IMR-90 (cell line): ENCODE measurements around the gene PHC1. TPM values are rescaled to one million over a fixed set of nuclear protein-coding genes. Genes with fewer than 3 reads are reported as not detected.

Source experiments
- ATAC-seq: fragments of 200-7000 bp; cut with Tn5 transposase; 2 replicates; pipeline ENCODE4 v1.9.1; 2020; ENCODE audit warnings: low read depth, mild to moderate bottlenecking, moderate library complexity
- BruUV-seq: library from RNA; stranded (reverse); fragments of 400-500 nt; replicated peaks from 2 replicates; lab custom pipeline; 2021; lab: Mats Ljungman, UMichigan
- CTCF ChIA-PET: fragments of 300-600 bp; formaldehyde crosslinking; extraction: SDS; loops from one replicate; lab custom pipeline; 2021; ENCODE audit warnings: antibody characterized with exemption; lab: Yijun Ruan, JAX
- POLR2A ChIA-PET: fragments of 300-600 bp; sonication (Branson Sonifier 250); formaldehyde crosslinking; loops from one replicate; lab custom pipeline; 2022; ENCODE audit warnings: antibody characterized with exemption; ENCODE audit not compliant: unreplicated experiment; lab: Charles Lee
- DNase-seq: peaks from one replicate; pipeline ENCODE4 v3.0.0; 2013
- H2AFZ ChIP-seq: replicated peaks from 2 replicates; pipeline ENCODE3; 2013; ENCODE audit warnings: low read length, mild to moderate bottlenecking; ENCODE audit not compliant: poor library complexity
- H2AK5ac ChIP-seq: 2 replicates; pipeline ENCODE4 v1.6.1; 2013; ENCODE audit warnings: low read depth, low read length, inconsistent platforms
- H2AK9ac ChIP-seq: replicated peaks from 2 replicates; pipeline ENCODE3; 2013; ENCODE audit warnings: mild to moderate bottlenecking, low read depth, low read length, moderate library complexity; ENCODE audit not compliant: poor library complexity
- H2BK120ac ChIP-seq: 2 replicates; pipeline ENCODE4 v1.6.1; 2013; ENCODE audit warnings: low read depth, low read length, inconsistent platforms
- H2BK15ac ChIP-seq: 3 replicates; pipeline ENCODE4 v1.6.1; 2013; ENCODE audit warnings: low read depth, low read length, inconsistent platforms
- H2BK20ac ChIP-seq: 2 replicates; pipeline ENCODE4 v1.6.1; 2013; ENCODE audit warnings: low read depth, mild to moderate bottlenecking, inconsistent platforms, low read length, moderate library complexity
- H2BK5ac ChIP-seq: 2 replicates; pipeline ENCODE4 v1.6.1; 2013; ENCODE audit warnings: mild to moderate bottlenecking, low read depth, low read length, inconsistent platforms; ENCODE audit not compliant: poor library complexity, severe bottlenecking
- H3K14ac ChIP-seq: replicated peaks from 2 replicates; pipeline ENCODE4 v1.6.1; 2013; ENCODE audit warnings: low read depth, low read length, inconsistent platforms
- H3K18ac ChIP-seq: 2 replicates; pipeline ENCODE4 v1.6.1; 2013; ENCODE audit warnings: low read depth, low read length, control low read depth
- H3K23ac ChIP-seq: 2 replicates; pipeline ENCODE4 v1.6.1; 2013; ENCODE audit warnings: low read depth, low read length, inconsistent platforms
- H3K27ac ChIP-seq: 2 replicates; pipeline ENCODE4 v1.5.1; 2013; ENCODE audit warnings: mild to moderate bottlenecking, control low read depth, low read length; ENCODE audit not compliant: insufficient read depth
- H3K27me3 ChIP-seq: 2 replicates; pipeline ENCODE4 v1.6.1; 2013; ENCODE audit warnings: low read length; ENCODE audit not compliant: control insufficient read depth, insufficient read depth
- H3K36me3 ChIP-seq: 2 replicates; pipeline ENCODE4 v1.6.1; 2013; ENCODE audit warnings: low read length, mixed read lengths; ENCODE audit not compliant: control insufficient read depth, insufficient read depth
- H3K4ac ChIP-seq: 2 replicates; pipeline ENCODE4 v1.6.1; 2013; ENCODE audit warnings: low read depth, low read length, inconsistent platforms
- H3K4me1 ChIP-seq: 2 replicates; pipeline ENCODE4 v1.6.1; 2013; ENCODE audit warnings: low read length, mixed read lengths; ENCODE audit not compliant: control insufficient read depth, insufficient read depth
- H3K4me2 ChIP-seq: 2 replicates; pipeline ENCODE4 v1.6.1; 2013; ENCODE audit warnings: low read depth, mild to moderate bottlenecking, control low read depth, low read length, moderate library complexity
- H3K4me3 ChIP-seq: 2 replicates; pipeline ENCODE4 v1.5.1; 2013; ENCODE audit warnings: low read depth, mild to moderate bottlenecking, control low read depth, low read length, moderate library complexity; ENCODE audit not compliant: insufficient read depth
- H3K56ac ChIP-seq: 2 replicates; pipeline ENCODE4 v1.6.1; 2013; ENCODE audit warnings: low read length, inconsistent platforms; ENCODE audit not compliant: insufficient read depth; ENCODE audit errors: extremely low read depth
- H3K79me1 ChIP-seq, 2 experiments: 2 replicates each; pipeline ENCODE4 v1.6.1; 2013; ENCODE audit warnings: low read length in 2 of 2, inconsistent platforms in 1 of 2, low read depth in 1 of 2
- H3K9ac ChIP-seq: 2 replicates; pipeline ENCODE4 v1.6.1; 2013; ENCODE audit warnings: low read depth, low read length, control low read depth
- H3K9me1 ChIP-seq: 2 replicates; pipeline ENCODE4 v1.6.1; 2013; ENCODE audit warnings: low read length, inconsistent platforms; ENCODE audit not compliant: insufficient read depth
- H3K9me3 ChIP-seq: 2 replicates; pipeline ENCODE4 v1.6.1; 2013; ENCODE audit warnings: low read length; ENCODE audit not compliant: control insufficient read depth, insufficient read depth
- H4K20me1 ChIP-seq: 2 replicates; pipeline ENCODE4 v1.6.1; 2013; ENCODE audit warnings: low read length, inconsistent platforms; ENCODE audit not compliant: insufficient read depth
- H4K5ac ChIP-seq: 2 replicates; pipeline ENCODE4 v1.6.1; 2013; ENCODE audit warnings: mild to moderate bottlenecking, low read depth, low read length, control low read depth
- H4K8ac ChIP-seq, 2 experiments: 2 replicates each; pipeline ENCODE4 v1.6.1; 2013; ENCODE audit warnings: low read depth in 2 of 2, low read length in 2 of 2, control low read depth in 1 of 2, inconsistent platforms in 1 of 2
- H4K91ac ChIP-seq: 2 replicates; pipeline ENCODE4 v1.6.1; 2013; ENCODE audit warnings: low read depth, low read length, inconsistent platforms; ENCODE audit not compliant: insufficient read depth
- BHLHE40 ChIP-seq: fragments of 150-350 bp; IDR thresholded peaks from 2 replicates; pipeline ENCODE4 v1.6.1; 2016; ENCODE audit warnings: mild to moderate bottlenecking, low read depth, low read length
- CEBPB ChIP-seq: IDR thresholded peaks from 2 replicates; pipeline ENCODE4 v1.6.1; 2012; ENCODE audit warnings: low read depth, low read length, improper control_type of control experiment
- CHD1 ChIP-seq: IDR thresholded peaks from 2 replicates; pipeline ENCODE4 v1.6.1; 2012; ENCODE audit warnings: low read depth, low read length, improper control_type of control experiment
- FOS ChIP-seq: fragments of 150-350 bp; IDR thresholded peaks from 2 replicates; pipeline ENCODE4 v1.6.1; 2016; ENCODE audit warnings: low read depth, low read length
- MAFK ChIP-seq: IDR thresholded peaks from 2 replicates; pipeline ENCODE4 v1.6.1; 2012; ENCODE audit warnings: low read depth, low read length, improper control_type of control experiment
- MAZ ChIP-seq: IDR thresholded peaks from 2 replicates; pipeline ENCODE4 v1.6.1; 2012; ENCODE audit warnings: low read depth, mild to moderate bottlenecking, low read length, improper control_type of control experiment, moderate library complexity, borderline replicate concordance
- MXI1 ChIP-seq: IDR thresholded peaks from 2 replicates; pipeline ENCODE4 v1.6.1; 2012; ENCODE audit warnings: low read depth, mild to moderate bottlenecking, low read length, moderate library complexity, borderline replicate concordance
- NFE2L2 ChIP-seq: fragments of 150-350 bp; IDR thresholded peaks from 2 replicates; pipeline ENCODE4 v1.6.1; 2016; ENCODE audit warnings: low read depth, mild to moderate bottlenecking, low read length
- POLR2A ChIP-seq: IDR thresholded peaks from 2 replicates; pipeline ENCODE4 v1.6.1; 2012; ENCODE audit warnings: mild to moderate bottlenecking, low read depth, low read length
- RAD21 ChIP-seq: IDR thresholded peaks from 2 replicates; pipeline ENCODE4 v1.6.1; 2012; ENCODE audit warnings: low read length, improper control_type of control experiment
- RCOR1 ChIP-seq: IDR thresholded peaks from 2 replicates; pipeline ENCODE4 v1.6.1; 2012; ENCODE audit warnings: mild to moderate bottlenecking, low read length, improper control_type of control experiment; ENCODE audit not compliant: insufficient replicate concordance
- RFX5 ChIP-seq: IDR thresholded peaks from 2 replicates; pipeline ENCODE4 v1.8.0; 2012; ENCODE audit warnings: low read depth, mild to moderate bottlenecking, low read length, moderate library complexity
- SMC3 ChIP-seq: fragments of 150-350 bp; IDR thresholded peaks from 2 replicates; pipeline ENCODE4 v1.6.1; 2016; ENCODE audit warnings: low read depth, mild to moderate bottlenecking, antibody characterized with exemption, low read length, moderate library complexity
- WGBS, 2 experiments: methylation state at CpG; one replicate each; pipeline versions ENCODE4 v1.1.5 to v1.1.7; 2013; ENCODE audit warnings: missing lambda C conversion rate in 2 of 2; ENCODE audit not compliant: insufficient read length in 1 of 2; ENCODE audit errors: extremely low coverage in 2 of 2; 5-methylcytosine and 5-hydroxymethylcytosine counted together
- dilution Hi-C: fragments of 300-500 bp; cut with HindIII; formaldehyde crosslinking; loops from one replicate; pipeline ENCODE4 v1.14.3; 2018; ENCODE audit warnings: low sequenced_read_pairs; ENCODE audit not compliant: unreplicated experiment
- in situ Hi-C: fragments of 300-500 bp; cut with MboI; formaldehyde crosslinking; loops from 3 replicates; pipeline ENCODE4 v1.14.3; 2019; ENCODE audit warnings: low sequenced_read_pairs, inconsistent platforms, mixed read lengths
- intact Hi-C: fragments of 100-400 bp; cut with micrococcal nuclease; formaldehyde crosslinking; loops from 2 replicates; pipeline ENCODE4 v1.10.0; 2022
- polyA plus RNA-seq, 3 experiments: library from polyadenylated mRNA; depleted of rRNA; stranded (reverse); fragments of >200 nt; gene quantifications; 2 replicates each; pipeline ENCODE4 v1.2.3, GENCODE V29; 2012; ENCODE audit warnings: low replicate concordance in 1 of 3
- total RNA-seq: library from RNA; depleted of rRNA; stranded (reverse); fragments of >200 nt; gene quantifications from 2 replicates; pipeline ENCODE4 v1.2.3, GENCODE V29; 2012
- TF ChIP-seq, protein P1 (sequence below): fragments of 150-350 bp; IDR thresholded peaks from 2 replicates; pipeline ENCODE4 v1.6.1; 2016; ENCODE audit warnings: low read depth, mild to moderate bottlenecking, low read length, moderate library complexity, borderline replicate concordance
- TF ChIP-seq, protein P2 (sequence below): fragments of 150-350 bp; IDR thresholded peaks from 2 replicates; pipeline ENCODE4 v1.6.1; 2017; ENCODE audit warnings: mild to moderate bottlenecking, antibody characterized with exemption, low read length, low read depth

Gene PHC1
- total and polyA plus RNA-seq, 2 of the 4 experiments (the other 2 are of a cell fraction) = 9.1 to 23.1 TPM

DNA sequence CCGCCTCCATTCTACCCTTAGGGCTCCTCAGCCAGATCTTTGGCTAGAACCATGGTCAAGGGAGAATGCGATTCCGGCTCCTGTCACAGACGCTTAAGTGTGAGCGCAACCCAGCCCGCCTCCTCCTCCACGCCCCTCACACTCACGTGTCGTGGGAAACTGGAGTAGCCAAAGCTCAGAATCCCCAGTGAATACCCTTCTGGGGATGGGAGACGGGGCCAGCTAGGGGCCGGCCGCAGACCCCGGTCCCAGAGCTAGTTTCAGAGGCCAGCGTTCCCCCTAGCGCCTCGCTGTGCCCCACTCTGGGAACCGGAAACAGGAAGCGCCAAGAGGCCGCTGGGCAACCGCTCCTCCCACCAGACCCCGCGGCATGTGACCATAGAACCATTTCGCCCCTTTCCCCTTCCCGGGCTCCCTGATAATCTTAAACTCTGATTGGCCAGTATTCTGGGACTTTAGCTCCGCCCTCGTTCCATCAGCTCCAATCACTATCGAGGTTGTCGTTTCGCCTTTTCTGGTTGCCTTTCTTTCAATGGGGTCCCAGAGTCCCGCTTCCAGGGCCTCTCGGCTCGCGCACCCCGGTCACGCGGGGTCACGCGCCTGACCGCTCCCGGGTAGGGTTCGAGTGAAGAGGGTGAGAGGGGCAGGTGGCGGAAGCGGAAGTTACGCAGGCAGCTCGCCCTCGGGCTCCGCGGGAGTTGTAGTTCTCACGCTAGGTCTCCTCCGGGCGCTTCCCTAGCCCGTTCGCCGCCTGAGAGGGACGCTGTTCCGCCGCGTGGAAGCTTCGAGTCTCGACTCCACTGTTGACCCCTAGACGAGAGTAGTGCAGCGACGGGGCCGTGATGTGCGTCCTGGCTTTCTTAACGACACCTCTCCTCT is 35.3 kb downstream of the PHC1 start, which contains the start of gene M6PR:
Gene M6PR (minus strand): TSS at position 304 of the 879 bp plus-strand sequence. CDS start 3,241 bp downstream, outside the sequence.
- H2BK20ac ChIP-seq = peak within 1 kb of the TSS; percentile 45; the same call in 1 of the 2 replicates
- H4K20me1 ChIP-seq = peaks cover 18% of the 10 kb centered on the region; the same call in 1 of the 2 replicates
- peak within 1 kb of the TSS; percentile 98 for H2AFZ ChIP-seq
- no peaks in the 10 kb centered on the region for H3K9me3 ChIP-seq
- peak; percentile 94 for ATAC-seq
- peak within 1 kb of the TSS; percentile 93 for H2BK120ac ChIP-seq
- H2AK9ac ChIP-seq = peak within 1 kb of the TSS; percentile 93
- H2BK15ac ChIP-seq = peak within 1 kb of the TSS; percentile 79; the same call in 1 of the 3 replicates
- in situ Hi-C loops (no loop called here), intact Hi-C loops (loop anchor here (1.0 to 2.0 kb wide), 2 partner anchors 35 to 90 kb away; partner anchors contain the start of gene PHC1), dilution Hi-C loops (no loop called here)
- POLR2A ChIA-PET = interaction anchor here (0.8 kb wide), 1 partner anchor 53 kb away, joined by 3 read pairs; no protein-coding TSS in a partner anchor
- H3K79me1 ChIP-seq = peaks cover 9 to 37% of the 10 kb centered on the region in 2 experiments; a peak in 3 of 4 replicates
- H3K27me3 ChIP-seq = no peaks in the 10 kb centered on the region
- H2BK5ac ChIP-seq = peak within 1 kb of the TSS; percentile 85
- H3K4me1 ChIP-seq = no peaks in the 10 kb centered on the region
- BruUV-seq = no TSS peak
- peak within 1 kb of the TSS; percentile 84 for H3K4me2 ChIP-seq
- H4K8ac ChIP-seq = peak within 1 kb of the TSS; percentile 69 to 92
- peak within 1 kb of the TSS; percentile 77 for H3K27ac ChIP-seq
- peak within 1 kb of the TSS; percentile 85 for H3K9ac ChIP-seq
- CTCF ChIA-PET = interaction anchor here (0.7 to 1.5 kb wide), 8 partner anchors 9 to 340 kb away, joined by 3 to 8 read pairs (median 3); no protein-coding TSS in a partner anchor
- peak within 1 kb of the TSS; percentile 88 for H3K4ac ChIP-seq
- 0 out of 2 replicates have a peak within 1 kb of the TSS, but pooled peaks have one; percentile 30 for H2AK5ac ChIP-seq
- H3K4me3 ChIP-seq = peak within 1 kb of the TSS; percentile 64
- peak within 1 kb of the TSS; percentile 70 for H4K5ac ChIP-seq
- H3K56ac ChIP-seq = peak within 1 kb of the TSS; percentile 88
- H3K18ac ChIP-seq = peak within 1 kb of the TSS; percentile 33
- H3K36me3 ChIP-seq = peaks cover 4% of the 10 kb centered on the region
- no peaks in the 10 kb centered on the region; the same call in 1 of the 2 replicates for H3K9me1 ChIP-seq
- peak; percentile 92 for DNase-seq
- H4K91ac ChIP-seq = peak within 1 kb of the TSS; percentile 86
- peak within 1 kb of the TSS; percentile 84 for H3K14ac ChIP-seq
- 0% methylated on average over 19 of the region's 66 CpGs; no CpG with 5 or more reads in 1 of the 2 experiments for WGBS, 2 experiments
- peak within 1 kb of the TSS; percentile 78 for H3K23ac ChIP-seq
- peak; percentile 21; the same call in 1 of the 2 replicates for TF ChIP-seq SMC3
- no peak for TF ChIP-seq FOS
- peak; percentile 13 for TF ChIP-seq RCOR1
- no peak for TF ChIP-seq NFE2L2
- TF ChIP-seq RFX5 = 0 out of 2 replicates have a peak, but pooled peaks have one; percentile 24
- no peak for TF ChIP-seq MAFK
- peak; percentile 84; the same call in 1 of the 2 replicates for TF ChIP-seq POLR2A
- no peak for TF ChIP-seq CEBPB
- TF ChIP-seq, protein P1, sequence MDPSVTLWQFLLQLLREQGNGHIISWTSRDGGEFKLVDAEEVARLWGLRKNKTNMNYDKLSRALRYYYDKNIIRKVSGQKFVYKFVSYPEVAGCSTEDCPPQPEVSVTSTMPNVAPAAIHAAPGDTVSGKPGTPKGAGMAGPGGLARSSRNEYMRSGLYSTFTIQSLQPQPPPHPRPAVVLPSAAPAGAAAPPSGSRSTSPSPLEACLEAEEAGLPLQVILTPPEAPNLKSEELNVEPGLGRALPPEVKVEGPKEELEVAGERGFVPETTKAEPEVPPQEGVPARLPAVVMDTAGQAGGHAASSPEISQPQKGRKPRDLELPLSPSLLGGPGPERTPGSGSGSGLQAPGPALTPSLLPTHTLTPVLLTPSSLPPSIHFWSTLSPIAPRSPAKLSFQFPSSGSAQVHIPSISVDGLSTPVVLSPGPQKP = no peak
- TF ChIP-seq RAD21 = peak; percentile 47
- peak; percentile 92 for TF ChIP-seq MXI1
- TF ChIP-seq MAZ = peak; percentile 61; the same call in 1 of the 2 replicates
- TF ChIP-seq, protein P2, sequence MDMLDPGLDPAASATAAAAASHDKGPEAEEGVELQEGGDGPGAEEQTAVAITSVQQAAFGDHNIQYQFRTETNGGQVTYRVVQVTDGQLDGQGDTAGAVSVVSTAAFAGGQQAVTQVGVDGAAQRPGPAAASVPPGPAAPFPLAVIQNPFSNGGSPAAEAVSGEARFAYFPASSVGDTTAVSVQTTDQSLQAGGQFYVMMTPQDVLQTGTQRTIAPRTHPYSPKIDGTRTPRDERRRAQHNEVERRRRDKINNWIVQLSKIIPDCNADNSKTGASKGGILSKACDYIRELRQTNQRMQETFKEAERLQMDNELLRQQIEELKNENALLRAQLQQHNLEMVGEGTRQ = peak; percentile 95
- TF ChIP-seq BHLHE40 = peak; percentile 71
- TF ChIP-seq CHD1 = no peak
